Embryonic facial prominence (tissue), 1 donor: ENCODE measurements around the gene METAP1.
"Not testable (repeated sequence)": the region's sequence is repeated elsewhere in the genome, so short reads cannot be mapped to it uniquely, and the experiment has no call there.

Source experiments
- DNase-seq: peaks from one replicate; pipeline ENCODE4 v3.0.0-alpha.2; 2016; ENCODE audit errors: extremely low spot score

Gene METAP1

GRCh38 chr4:99099814-99100213, 104.3 kb downstream of the METAP1 start:
- not testable (repeated sequence) for DNase-seq

GRCh38 chr4:99100876-99101275, 105.4 kb downstream of the METAP1 start:
- no peak for DNase-seq

- DNase-seq, result no peak
These were observed 107.1 kb downstream of the METAP1 start for GRCh38 chr4:99102634-99103033.

GRCh38 chr4:99103166-99103565, 107.6 kb downstream of the METAP1 start:
- DNase-seq, result no peak

DNA sequence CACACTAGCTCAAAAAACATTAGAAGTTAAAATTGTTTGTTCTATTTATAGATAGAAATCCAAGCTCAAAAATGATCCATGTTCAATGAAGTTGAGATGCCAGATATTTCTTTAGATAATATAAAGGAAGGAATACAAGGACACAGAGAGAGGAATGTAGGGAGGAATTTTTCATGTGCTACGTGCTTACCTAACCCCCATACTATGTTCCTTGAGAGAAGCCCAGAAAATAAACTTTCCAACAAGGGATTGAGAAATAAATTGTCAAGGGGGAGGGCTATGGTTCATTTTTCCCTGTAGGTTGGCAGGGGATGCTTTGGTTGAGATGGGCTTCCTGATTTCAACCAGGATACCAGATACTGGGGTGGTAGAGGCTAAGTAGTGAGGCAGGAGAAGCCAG, 108.6 kb downstream of the METAP1 start:
- no peak for DNase-seq

DNA sequence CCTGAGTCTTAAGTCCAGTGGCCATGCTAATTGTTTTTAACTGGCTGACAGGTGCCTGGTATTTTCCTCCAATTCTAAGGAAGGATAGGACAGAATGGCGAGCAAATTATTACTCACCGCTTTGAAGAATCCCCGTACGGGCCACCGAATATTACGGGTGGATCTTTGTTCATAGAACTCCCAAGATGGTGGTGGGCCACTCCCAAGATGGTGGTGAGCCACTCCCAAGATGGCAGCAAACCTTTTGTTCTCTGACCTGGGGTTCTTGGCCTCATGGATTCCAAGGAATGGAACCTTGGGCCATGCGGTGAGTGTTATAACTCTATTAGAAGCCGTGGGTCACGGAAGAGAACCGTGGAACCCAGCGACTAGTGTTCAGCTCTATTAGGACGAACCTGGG, 113.8 kb downstream of the METAP1 start:
- DNase-seq, result not testable (repeated sequence)
